ENCODE measurements around the gene PRRG2.
A peak's percentile ranks its signal among the peaks of the same experiment; 100 is the strongest.

The PRRG2 gene

GRCh38 chr19:49590071-49590970, 9.2 kb downstream of the PRRG2 start:
- Histone ChIP-seq H3K9me3 (ENCODE audit: insufficient read depth, low read depth, low read length) (no peaks in the 10 kb centered on the region), H3K27me3 (ENCODE audit: insufficient read depth, low read length) (no peaks in the 10 kb centered on the region), H3K9ac (ENCODE audit: low read depth, low read length) (peak overlapping the region; percentile 75), H3K27ac (ENCODE audit: low read depth, low read length) (peak overlapping the region; percentile 97), H3K4me3 (ENCODE audit: low read length) (peak overlapping the region; percentile 63), H3K4me1 (ENCODE audit: insufficient read depth, low read length) (peaks cover 7% of the 10 kb centered on the region; the same call in 1 of the 2 replicates), H3K36me3 (ENCODE audit: insufficient read depth, low read length) (peaks cover 14% of the 10 kb centered on the region)
- under 1% methylated on average over 58 of the region's 58 CpGs for WGBS

- WGBS, result 0% methylated on average over 36 of the region's 66 CpGs
- H3K36me3 ChIP-seq (ENCODE audit: insufficient read depth, low read length), result peaks cover 19% of the 10 kb centered on the region
- no peaks in the 10 kb centered on the region for H3K9me3 ChIP-seq (ENCODE audit: insufficient read depth, low read depth, low read length)
- H3K9ac ChIP-seq (ENCODE audit: low read depth, low read length), result peak within 1 kb of the TSS; percentile 94
- no peaks in the 10 kb centered on the region for H3K27me3 ChIP-seq (ENCODE audit: insufficient read depth, low read length)
- peak within 1 kb of the TSS; percentile 99 for H3K4me3 ChIP-seq (ENCODE audit: low read length)
- peak within 1 kb of the TSS; percentile 97 for H3K27ac ChIP-seq (ENCODE audit: low read depth, low read length)
- peaks cover 5% of the 10 kb centered on the region; the same call in 1 of the 2 replicates for H3K4me1 ChIP-seq (ENCODE audit: insufficient read depth, low read length)
These were observed 10.0 kb downstream of the PRRG2 start, which contains the start of gene PRR12 for GRCh38 chr19:49590971-49591730. Gene PRR12 (plus strand): TSS chr19:49591182. CDS start chr19:49591655, 473 bp downstream.

DNA sequence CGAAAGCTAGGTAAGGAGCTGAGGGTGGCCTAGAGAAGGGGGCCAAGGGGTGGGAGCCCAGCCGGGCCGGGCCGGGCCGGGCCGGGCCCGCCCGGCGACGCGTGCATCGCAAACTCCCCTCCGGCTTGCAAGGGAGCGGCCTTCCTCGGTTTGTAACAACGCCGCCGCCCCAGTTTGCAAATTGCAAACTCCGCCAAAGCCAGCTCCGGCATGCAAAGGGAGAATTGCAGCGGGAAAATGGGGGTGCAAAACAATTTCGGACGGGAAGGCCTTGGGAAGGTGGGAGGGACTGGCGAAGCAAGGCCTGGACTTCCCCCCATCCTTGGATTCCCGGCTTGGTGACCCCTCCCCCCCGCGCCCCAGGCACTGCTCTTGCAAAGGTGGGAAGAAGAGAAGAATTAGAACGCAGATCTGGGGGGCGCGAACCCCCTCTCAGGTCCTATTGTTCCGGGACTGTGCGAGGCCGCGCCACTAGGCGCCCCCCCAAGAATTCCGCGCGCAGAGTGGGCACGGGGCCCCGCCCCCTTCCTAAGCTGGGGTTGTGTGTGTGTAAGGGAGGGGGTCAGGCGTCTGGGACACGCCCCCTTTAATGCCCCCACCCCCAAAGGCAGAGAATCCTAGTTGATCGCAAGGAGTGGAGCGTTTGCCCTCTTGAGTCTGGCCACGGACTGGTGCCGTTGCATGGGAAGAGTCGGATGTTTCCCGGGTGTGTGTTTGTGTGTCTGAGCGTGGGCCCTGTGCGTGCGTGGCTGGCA, 10.8 kb downstream of the PRRG2 start:
- Histone ChIP-seq H3K4me1 (ENCODE audit: insufficient read depth, low read length) (peaks cover 5% of the 10 kb centered on the region; the same call in 1 of the 2 replicates), H3K9ac (ENCODE audit: low read depth, low read length) (peak overlapping the region; percentile 94), H3K27ac (ENCODE audit: low read depth, low read length) (peak overlapping the region; percentile 97), H3K27me3 (ENCODE audit: insufficient read depth, low read length) (no peaks in the 10 kb centered on the region), H3K4me3 (ENCODE audit: low read length) (peak overlapping the region; percentile 99), H3K36me3 (ENCODE audit: insufficient read depth, low read length) (peaks cover 23% of the 10 kb centered on the region), H3K9me3 (ENCODE audit: insufficient read depth, low read depth, low read length) (no peaks in the 10 kb centered on the region)
- WGBS, result under 1% methylated on average over 49 of the region's 51 CpGs

DNA sequence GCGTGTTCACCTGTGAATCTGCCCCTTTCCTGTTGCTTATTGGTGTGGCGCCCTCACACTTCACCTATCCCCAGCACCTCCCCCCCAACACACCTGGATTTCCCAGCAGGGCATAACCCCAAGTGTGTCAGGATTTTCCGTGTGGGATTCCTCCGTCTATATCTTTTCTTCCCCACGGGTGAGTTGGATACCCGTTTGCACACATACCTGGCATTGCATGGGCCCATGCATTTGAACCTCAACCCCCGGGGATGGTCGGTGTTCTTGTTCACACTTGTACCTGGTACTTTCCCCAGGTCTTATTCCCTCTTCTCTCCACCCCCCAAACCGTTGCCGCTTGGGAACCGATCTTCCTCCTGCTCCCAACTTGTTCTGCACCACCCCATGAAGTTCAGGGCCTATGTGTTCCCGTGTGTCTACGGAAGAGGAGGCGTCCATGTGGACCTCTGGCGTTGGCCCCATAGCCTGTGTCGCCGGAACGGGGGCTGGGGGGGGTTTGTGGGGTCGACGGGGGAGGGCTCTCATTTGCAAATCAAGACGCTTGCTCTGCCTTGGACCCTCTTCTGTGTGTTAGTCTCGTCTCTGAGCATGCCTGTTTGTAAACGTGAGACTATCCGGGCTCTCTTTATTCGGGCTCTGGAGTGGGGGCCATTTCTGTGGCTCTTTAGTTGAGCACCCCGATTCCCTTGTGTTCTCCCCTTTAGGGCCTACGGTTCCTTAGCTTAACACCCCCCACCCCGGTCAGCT, 11.5 kb downstream of the PRRG2 start:
- WGBS, result under 1% methylated on average over 28 of the region's 28 CpGs
- H3K4me3 ChIP-seq (ENCODE audit: low read length), result peak overlapping the region; percentile 99
- peak overlapping the region; percentile 94 for H3K9ac ChIP-seq (ENCODE audit: low read depth, low read length)
- peaks cover 31% of the 10 kb centered on the region for H3K36me3 ChIP-seq (ENCODE audit: insufficient read depth, low read length)
- peak overlapping the region; percentile 97 for H3K27ac ChIP-seq (ENCODE audit: low read depth, low read length)
- H3K4me1 ChIP-seq (ENCODE audit: insufficient read depth, low read length), result peaks cover 5% of the 10 kb centered on the region; the same call in 1 of the 2 replicates
- H3K27me3 ChIP-seq (ENCODE audit: insufficient read depth, low read length), result no peaks in the 10 kb centered on the region
- H3K9me3 ChIP-seq (ENCODE audit: insufficient read depth, low read depth, low read length), result no peaks in the 10 kb centered on the region

DNA sequence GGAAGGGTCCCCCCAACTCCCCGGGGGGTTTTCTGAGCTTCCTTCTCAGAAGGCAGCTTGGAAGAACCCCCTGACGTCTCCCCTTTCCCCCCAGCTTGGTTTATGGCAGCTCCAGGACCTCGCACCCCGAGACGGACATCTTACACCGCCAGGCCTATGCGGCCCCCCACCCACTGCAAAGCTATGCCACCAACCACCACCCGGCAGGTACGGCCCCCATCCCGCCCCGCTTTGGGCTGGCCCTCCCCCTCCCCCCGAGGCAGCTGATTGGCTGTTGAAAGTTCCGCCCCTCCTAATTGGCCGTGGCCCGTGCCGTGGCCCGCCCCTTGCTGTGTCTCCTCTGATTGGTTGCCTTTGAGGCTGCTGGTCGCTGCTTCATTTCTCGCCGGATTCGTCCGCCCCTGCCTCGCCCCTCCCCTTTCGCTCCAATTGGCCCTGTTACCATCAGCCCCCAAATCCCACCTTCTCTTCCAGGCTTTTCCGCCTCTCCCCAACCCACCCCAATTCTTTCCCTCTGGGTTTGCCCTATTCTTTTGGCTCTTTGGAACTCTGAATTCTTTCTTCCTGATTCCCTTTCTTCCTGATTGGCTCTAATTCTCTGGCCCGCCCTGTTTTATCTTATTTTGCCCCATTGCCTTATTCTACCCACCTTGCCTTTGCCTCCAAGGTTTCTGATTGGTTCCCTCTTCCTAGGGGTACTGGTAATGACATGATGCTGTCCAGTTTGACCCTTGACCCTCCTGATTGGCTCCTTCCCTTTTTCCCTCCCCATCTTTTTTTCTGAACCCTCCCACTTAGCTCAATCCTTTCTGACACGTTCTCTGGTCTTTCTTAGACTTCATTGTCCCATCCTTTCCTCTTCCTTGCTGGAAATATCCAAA, 12.4 kb downstream of the PRRG2 start:
- Histone ChIP-seq H3K27me3 (ENCODE audit: insufficient read depth, low read length) (no peaks in the 10 kb centered on the region), H3K9ac (ENCODE audit: low read depth, low read length) (peak overlapping the region; percentile 73), H3K9me3 (ENCODE audit: insufficient read depth, low read depth, low read length) (no peaks in the 10 kb centered on the region), H3K27ac (ENCODE audit: low read depth, low read length) (peak overlapping the region; percentile 97), H3K36me3 (ENCODE audit: insufficient read depth, low read length) (peaks cover 37% of the 10 kb centered on the region), H3K4me1 (ENCODE audit: insufficient read depth, low read length) (peaks cover 5% of the 10 kb centered on the region; the same call in 1 of the 2 replicates), H3K4me3 (ENCODE audit: low read length) (peak overlapping the region; percentile 99)
- WGBS, result 7% methylated on average over 27 of the region's 27 CpGs

DNA sequence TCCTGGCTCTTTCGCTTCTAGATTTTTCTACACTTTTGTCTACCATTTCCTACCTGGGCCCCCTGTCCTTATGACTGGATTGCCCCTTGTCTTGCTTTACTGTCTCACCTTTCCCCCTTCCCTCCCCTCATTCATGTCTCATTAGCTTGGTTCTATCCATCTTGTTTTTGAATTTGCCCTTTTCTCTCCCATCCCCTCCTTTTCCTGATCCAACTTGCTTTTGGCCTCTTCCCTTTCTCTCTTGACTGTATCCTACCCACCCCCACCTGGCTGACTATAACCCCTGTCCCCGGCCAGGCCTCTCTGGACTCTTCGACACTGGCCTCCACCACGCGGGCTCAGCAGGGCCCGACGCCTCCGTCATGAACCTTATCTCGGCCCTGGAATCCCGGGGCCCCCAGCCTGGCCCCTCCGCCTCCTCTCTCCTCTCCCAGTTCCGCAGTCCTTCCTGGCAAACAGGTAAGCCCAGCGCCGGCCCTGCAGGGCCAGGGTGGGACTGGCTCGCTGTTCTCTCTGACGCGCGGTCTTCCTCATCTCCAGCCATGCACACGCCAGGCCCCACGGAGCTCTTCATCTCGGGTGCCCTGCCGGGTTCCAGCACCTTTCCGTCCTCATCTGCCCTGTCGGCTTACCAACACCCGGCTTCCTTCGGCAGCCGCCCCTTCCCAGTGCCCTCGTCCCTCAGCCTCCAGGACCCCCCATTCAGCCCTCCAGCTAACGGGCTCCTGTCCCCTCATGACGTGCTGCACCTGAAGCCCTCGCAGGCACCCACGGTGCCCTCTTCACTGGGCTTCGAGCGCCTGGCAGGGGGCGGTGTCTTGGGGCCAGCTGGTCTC, 13.3 kb downstream of the PRRG2 start:
- Histone ChIP-seq H3K9me3 (ENCODE audit: insufficient read depth, low read depth, low read length) (no peaks in the 10 kb centered on the region), H3K4me1 (ENCODE audit: insufficient read depth, low read length) (peaks cover 5% of the 10 kb centered on the region; the same call in 1 of the 2 replicates), H3K4me3 (ENCODE audit: low read length) (peak overlapping the region; percentile 99; the same call in 1 of the 2 replicates), H3K9ac (ENCODE audit: low read depth, low read length) (no peak overlapping the region), H3K36me3 (ENCODE audit: insufficient read depth, low read length) (peaks cover 46% of the 10 kb centered on the region), H3K27me3 (ENCODE audit: insufficient read depth, low read length) (no peaks in the 10 kb centered on the region), H3K27ac (ENCODE audit: low read depth, low read length) (0 out of 2 replicates have a peak overlapping the region, but pooled peaks have one; percentile 13)
- 95% methylated on average over 35 of the region's 35 CpGs for WGBS

GRCh38 chr19:49594993-49595818, 14.1 kb downstream of the PRRG2 start:
- Histone ChIP-seq H3K4me1 (ENCODE audit: insufficient read depth, low read length) (peaks cover 5% of the 10 kb centered on the region; the same call in 1 of the 2 replicates), H3K27me3 (ENCODE audit: insufficient read depth, low read length) (no peaks in the 10 kb centered on the region), H3K36me3 (ENCODE audit: insufficient read depth, low read length) (peaks cover 54% of the 10 kb centered on the region), H3K4me3 (ENCODE audit: low read length) (no peak overlapping the region), H3K9ac (ENCODE audit: low read depth, low read length) (no peak overlapping the region), H3K9me3 (ENCODE audit: insufficient read depth, low read depth, low read length) (no peaks in the 10 kb centered on the region), H3K27ac (ENCODE audit: low read depth, low read length) (no peak overlapping the region)
- 95% methylated on average over 35 of the region's 35 CpGs for WGBS

DNA sequence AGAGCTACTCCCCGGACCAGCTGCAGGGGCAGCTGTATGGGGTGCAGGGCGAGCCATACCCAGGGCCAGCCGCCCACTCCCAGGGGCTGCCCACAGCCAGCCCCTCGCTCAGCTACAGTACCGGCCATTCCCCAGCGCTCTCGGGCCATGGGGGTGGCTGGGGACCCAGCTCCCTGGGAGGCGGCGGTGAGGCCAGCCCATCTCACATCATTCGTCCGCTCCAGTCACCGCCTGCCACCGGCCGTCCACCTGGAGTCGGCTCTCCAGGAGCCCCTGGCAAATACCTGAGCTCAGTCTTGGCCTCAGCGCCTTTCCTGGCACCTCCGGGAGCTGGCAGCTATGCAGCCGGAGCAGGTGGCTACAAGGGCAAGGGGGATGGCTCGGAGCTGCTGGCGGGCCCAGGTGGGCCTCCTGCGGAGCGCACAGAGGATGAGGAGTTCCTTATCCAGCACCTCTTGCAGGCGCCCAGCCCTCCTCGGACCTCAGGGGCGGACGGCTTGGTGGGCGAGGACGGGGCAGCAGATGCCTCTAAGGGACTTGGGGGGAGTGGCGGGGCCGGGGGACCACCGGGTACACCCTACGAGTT, 14.8 kb downstream of the PRRG2 start:
- no peak overlapping the region for H3K27ac ChIP-seq (ENCODE audit: low read depth, low read length)
- WGBS, result 95% methylated on average over 32 of the region's 32 CpGs
- H3K9ac ChIP-seq (ENCODE audit: low read depth, low read length), result no peak overlapping the region
- H3K4me3 ChIP-seq (ENCODE audit: low read length), result no peak overlapping the region
- peaks cover 5% of the 10 kb centered on the region; the same call in 1 of the 2 replicates for H3K4me1 ChIP-seq (ENCODE audit: insufficient read depth, low read length)
- peaks cover 60% of the 10 kb centered on the region for H3K36me3 ChIP-seq (ENCODE audit: insufficient read depth, low read length)
- no peaks in the 10 kb centered on the region for H3K9me3 ChIP-seq (ENCODE audit: insufficient read depth, low read depth, low read length)
- H3K27me3 ChIP-seq (ENCODE audit: insufficient read depth, low read length), result no peaks in the 10 kb centered on the region

Data from HUES64 (cell line).